GM18867 (cell line): ENCODE measurements around the gene NOD1.

Experiments
- ATAC-seq: cut with Tn5 transposase; IDR thresholded peaks from one replicate; pipeline ENCODE4 v1.9.1; 2021; ENCODE audit warnings: mild to moderate bottlenecking, moderate library complexity; ENCODE audit not compliant: unreplicated experiment

The NOD1 gene

GRCh38 chr7:30451539-30452279 is 26.9 kb downstream of the NOD1 start:
- ATAC-seq = no peak

GRCh38 chr7:30450983-30451497 is 27.5 kb downstream of the NOD1 start:
- no peak for ATAC-seq

- no peak for ATAC-seq
Measured at GRCh38 chr7:30450240-30450982, 28.2 kb downstream of the NOD1 start.

GRCh38 chr7:30448461-30449189 is 30.0 kb downstream of the NOD1 start:
- ATAC-seq = no peak

- no peak for ATAC-seq
Measured at GRCh38 chr7:30447466-30447865, 31.1 kb downstream of the NOD1 start.

GRCh38 chr7:30446266-30446665 is 32.3 kb downstream of the NOD1 start:
- ATAC-seq = no peak

- ATAC-seq = peak; percentile 99
Measured at GRCh38 chr7:30445770-30446169, 32.8 kb downstream of the NOD1 start.

- ATAC-seq = no peak
Measured at GRCh38 chr7:30437823-30438574, 40.6 kb downstream of the NOD1 start.

GRCh38 chr7:30436518-30436917 is 42.1 kb downstream of the NOD1 start:
- ATAC-seq = no peak

- no peak for ATAC-seq
Measured at GRCh38 chr7:30436046-30436445, 42.5 kb downstream of the NOD1 start.

GRCh38 chr7:30434140-30434799 is 44.3 kb downstream of the NOD1 start:
- no peak for ATAC-seq

GRCh38 chr7:30433506-30433905 is 45.1 kb downstream of the NOD1 start:
- no peak for ATAC-seq

GRCh38 chr7:30433082-30433481 is 45.5 kb downstream of the NOD1 start:
- no peak for ATAC-seq

GRCh38 chr7:30430777-30431176 is 47.8 kb downstream of the NOD1 start:
- no peak for ATAC-seq

GRCh38 chr7:30430276-30430675 is 48.3 kb downstream of the NOD1 start:
- ATAC-seq = no peak

- no peak for ATAC-seq
Measured at GRCh38 chr7:30429156-30429530, 49.4 kb downstream of the NOD1 start.

- ATAC-seq = no peak
Measured at GRCh38 chr7:30428246-30429155, 50.1 kb downstream of the NOD1 start.

GRCh38 chr7:30427296-30428070 is 51.1 kb downstream of the NOD1 start:
- ATAC-seq = no peak

GRCh38 chr7:30424506-30424905 is 54.1 kb downstream of the NOD1 start:
- no peak for ATAC-seq
